ENCODE data around the gene IP6K2. TPM values are rescaled to one million over a fixed set of nuclear protein-coding genes. Genes with fewer than 3 reads are reported as not detected.
A peak's percentile ranks its signal among the peaks of the same experiment; 100 is the strongest.

IP6K2 gene
- total RNA-seq, 1 donor from 2014 or later = 145 TPM

DNA sequence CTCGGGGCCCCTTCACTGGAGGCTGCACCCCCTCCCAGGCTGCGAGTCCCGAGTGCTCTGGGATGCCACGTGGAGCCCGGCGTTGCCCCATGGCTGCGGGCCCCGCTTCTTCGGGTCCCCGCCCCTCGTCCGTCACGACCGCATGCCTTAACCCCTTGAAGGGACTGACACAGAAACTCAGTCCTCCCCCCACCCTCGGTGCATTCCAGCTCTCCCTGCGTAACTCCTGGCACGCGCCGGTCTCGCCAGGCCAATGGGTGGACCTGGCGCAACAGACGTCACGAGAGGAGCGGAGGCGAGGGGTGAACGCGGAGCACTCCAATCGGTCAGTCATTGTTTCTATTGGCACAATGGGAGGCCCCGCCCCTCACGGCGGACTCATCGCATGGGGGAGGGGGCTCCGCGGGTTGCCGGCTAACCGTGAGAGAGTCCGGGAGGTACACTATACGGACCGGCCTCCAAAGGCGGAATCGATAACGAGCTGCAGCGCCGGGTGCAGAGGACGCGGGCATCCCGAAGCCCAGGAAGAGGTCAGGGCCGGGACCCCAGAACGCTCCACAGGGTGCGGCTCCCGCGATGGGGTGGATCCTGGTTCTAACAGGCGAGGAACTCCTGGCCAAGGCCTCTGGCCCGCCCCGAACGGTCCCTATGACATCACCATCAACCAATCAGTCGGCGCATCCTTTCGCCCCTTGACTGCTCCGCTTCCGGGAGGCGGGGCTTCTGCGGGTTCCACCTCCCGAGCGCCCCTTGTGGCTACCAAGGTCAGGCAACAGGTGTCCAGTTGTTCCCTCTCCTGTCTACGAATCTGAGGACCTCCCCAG, 53.3 kb downstream of the IP6K2 start:
- TF ChIP-seq, protein P1, sequence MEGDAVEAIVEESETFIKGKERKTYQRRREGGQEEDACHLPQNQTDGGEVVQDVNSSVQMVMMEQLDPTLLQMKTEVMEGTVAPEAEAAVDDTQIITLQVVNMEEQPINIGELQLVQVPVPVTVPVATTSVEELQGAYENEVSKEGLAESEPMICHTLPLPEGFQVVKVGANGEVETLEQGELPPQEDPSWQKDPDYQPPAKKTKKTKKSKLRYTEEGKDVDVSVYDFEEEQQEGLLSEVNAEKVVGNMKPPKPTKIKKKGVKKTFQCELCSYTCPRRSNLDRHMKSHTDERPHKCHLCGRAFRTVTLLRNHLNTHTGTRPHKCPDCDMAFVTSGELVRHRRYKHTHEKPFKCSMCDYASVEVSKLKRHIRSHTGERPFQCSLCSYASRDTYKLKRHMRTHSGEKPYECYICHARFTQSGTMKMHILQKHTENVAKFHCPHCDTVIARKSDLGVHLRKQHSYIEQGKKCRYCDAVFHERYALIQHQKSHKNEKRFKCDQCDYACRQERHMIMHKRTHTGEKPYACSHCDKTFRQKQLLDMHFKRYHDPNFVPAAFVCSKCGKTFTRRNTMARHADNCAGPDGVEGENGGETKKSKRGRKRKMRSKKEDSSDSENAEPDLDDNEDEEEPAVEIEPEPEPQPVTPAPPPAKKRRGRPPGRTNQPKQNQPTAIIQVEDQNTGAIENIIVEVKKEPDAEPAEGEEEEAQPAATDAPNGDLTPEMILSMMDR (conservative IDR thresholded peaks at IDR 0.05) = peak; percentile 92
- DNase-seq (ENCODE audit: extremely low spot score, unreplicated experiment) = peak; percentile 97
- peaks cover 11% of the 10 kb centered on the region for H3K4me1 Mint-ChIP-seq (ENCODE audit: unreplicated experiment)
- peak overlapping the region; percentile 100 for H3K4me3 Mint-ChIP-seq
- H3K27ac Mint-ChIP-seq = peak overlapping the region; percentile 100
- H3K9me3 Mint-ChIP-seq = peaks cover 3% of the 10 kb centered on the region
- H3K27me3 Mint-ChIP-seq = peaks cover 9% of the 10 kb centered on the region
- H3K36me3 Mint-ChIP-seq = peaks cover 5% of the 10 kb centered on the region

DNA sequence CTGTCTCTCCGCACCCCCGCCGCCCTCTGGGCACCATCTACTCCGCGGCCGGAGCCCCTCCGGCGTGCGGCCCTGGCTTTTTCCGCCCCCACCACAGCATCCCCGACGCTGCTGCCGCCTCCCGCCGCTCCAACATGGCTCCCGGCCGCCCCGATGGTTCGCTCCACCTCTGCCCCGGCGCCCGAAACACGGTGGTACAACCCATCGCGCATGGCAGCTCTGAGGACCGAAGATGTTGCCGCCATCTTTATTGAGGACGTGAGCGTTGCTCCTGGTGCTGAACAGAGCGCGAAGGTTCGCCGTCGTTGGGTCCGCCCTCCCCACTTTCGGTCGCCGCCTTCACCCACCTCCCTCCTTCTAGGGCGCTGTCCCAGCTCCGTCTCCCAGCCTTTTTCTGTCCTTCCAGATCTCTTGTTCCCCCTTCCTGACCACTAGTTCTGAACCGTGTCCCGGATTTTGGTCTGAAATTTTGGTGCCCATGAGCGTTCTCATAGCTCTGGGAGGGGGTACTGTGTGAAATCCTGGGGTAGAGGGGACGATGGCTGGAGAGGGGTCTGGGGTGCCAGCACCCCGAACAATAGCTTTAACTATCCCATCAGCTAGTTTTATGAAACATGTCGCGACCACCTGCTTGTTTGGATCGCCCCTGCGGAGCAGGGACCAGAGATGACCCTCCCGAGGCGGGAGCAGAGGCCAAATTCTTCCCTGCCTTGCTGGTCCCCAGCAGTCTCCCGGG, 54.1 kb downstream of the IP6K2 start, which contains the start of gene CELSR3:
CELSR3 (minus strand) TSS at position 134 of the 736 bp plus-strand sequence. CDS start 252 bp downstream, outside the sequence.
- peak; percentile 88 for DNase-seq (ENCODE audit: extremely low spot score, unreplicated experiment)
- TF ChIP-seq, protein P1 (conservative IDR thresholded peaks at IDR 0.05) = no peak
- peak within 1 kb of the TSS; percentile 100 for H3K27ac Mint-ChIP-seq
- H3K36me3 Mint-ChIP-seq = peaks cover 5% of the 10 kb centered on the region
- peaks cover 9% of the 10 kb centered on the region for H3K27me3 Mint-ChIP-seq
- peaks cover 11% of the 10 kb centered on the region for H3K4me1 Mint-ChIP-seq (ENCODE audit: unreplicated experiment)
- peak within 1 kb of the TSS; percentile 100 for H3K4me3 Mint-ChIP-seq
- peaks cover 4% of the 10 kb centered on the region for H3K9me3 Mint-ChIP-seq

DNA sequence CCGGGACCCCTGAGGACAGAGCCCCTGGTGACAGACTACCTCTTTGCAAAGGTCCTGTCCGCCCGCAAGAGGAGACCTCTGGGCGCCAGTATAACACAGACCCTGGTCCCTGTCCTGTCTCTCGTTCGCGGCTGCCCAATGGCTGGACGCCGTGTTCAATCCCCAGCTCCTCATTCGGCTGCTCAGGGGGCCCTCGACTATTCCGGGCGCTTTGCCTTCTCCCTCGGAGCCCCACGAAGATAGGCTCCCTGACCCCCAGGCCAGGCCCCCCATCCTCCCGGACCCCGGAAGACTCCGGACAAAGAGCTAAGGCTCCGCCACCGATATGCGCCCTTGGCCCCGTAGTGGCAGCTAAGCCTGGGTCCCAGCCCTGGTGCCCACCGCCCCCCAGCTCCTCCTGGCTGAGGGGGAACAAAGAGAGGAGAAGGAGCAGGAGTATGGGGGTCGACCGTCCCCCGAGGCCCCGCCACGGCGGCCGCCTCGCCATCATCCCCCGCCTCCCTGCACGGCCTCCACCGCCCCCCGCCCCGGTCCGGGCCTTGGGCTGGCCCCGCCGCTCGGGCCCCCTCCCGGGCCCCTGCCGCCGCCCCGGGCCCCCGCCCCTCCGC, 54.8 kb downstream of the IP6K2 start:
- TF ChIP-seq, protein P1 (conservative IDR thresholded peaks at IDR 0.05) = no peak
- no peak for DNase-seq (ENCODE audit: extremely low spot score, unreplicated experiment)
- Mint-ChIP-seq H3K36me3 (peaks cover 5% of the 10 kb centered on the region), H3K4me3 (peak overlapping the region; percentile 100), H3K27ac (peak overlapping the region; percentile 100), H3K9me3 (peaks cover 4% of the 10 kb centered on the region), H3K4me1 (ENCODE audit: unreplicated experiment) (peaks cover 11% of the 10 kb centered on the region), H3K27me3 (peaks cover 9% of the 10 kb centered on the region)

- H3K9me3 Mint-ChIP-seq = peaks cover 4% of the 10 kb centered on the region
- peaks cover 11% of the 10 kb centered on the region for H3K4me1 Mint-ChIP-seq (ENCODE audit: unreplicated experiment)
- TF ChIP-seq, protein P1 (conservative IDR thresholded peaks at IDR 0.05) = no peak
- DNase-seq (ENCODE audit: extremely low spot score, unreplicated experiment) = peak; percentile 87
- H3K36me3 Mint-ChIP-seq = peaks cover 5% of the 10 kb centered on the region
- no peak overlapping the region for H3K27ac Mint-ChIP-seq
- H3K4me3 Mint-ChIP-seq = peak overlapping the region; percentile 79
- H3K27me3 Mint-ChIP-seq = peaks cover 9% of the 10 kb centered on the region
Observed at GRCh38 chr3:48661501-48662144, 55.4 kb downstream of the IP6K2 start.

GRCh38 chr3:48660800-48661400, 56.1 kb downstream of the IP6K2 start:
- peaks cover 9% of the 10 kb centered on the region for H3K27me3 Mint-ChIP-seq
- TF ChIP-seq, protein P1 (conservative IDR thresholded peaks at IDR 0.05) = no peak
- H3K4me1 Mint-ChIP-seq (ENCODE audit: unreplicated experiment) = peaks cover 11% of the 10 kb centered on the region
- peaks cover 4% of the 10 kb centered on the region for H3K9me3 Mint-ChIP-seq
- no peak overlapping the region for H3K27ac Mint-ChIP-seq
- H3K36me3 Mint-ChIP-seq = peaks cover 5% of the 10 kb centered on the region
- H3K4me3 Mint-ChIP-seq = no peak overlapping the region
- no peak for DNase-seq (ENCODE audit: extremely low spot score, unreplicated experiment)

All from type B pancreatic cell (in vitro differentiated cells).